HG03520 (cell line): ENCODE measurements around the gene ATMIN.

Experiments
- ATAC-seq: cut with Tn5 transposase; IDR thresholded peaks from one replicate; pipeline ENCODE4 v1.9.1; 2021; ENCODE audit warnings: mild to moderate bottlenecking, moderate library complexity; ENCODE audit not compliant: unreplicated experiment

ATMIN gene

DNA sequence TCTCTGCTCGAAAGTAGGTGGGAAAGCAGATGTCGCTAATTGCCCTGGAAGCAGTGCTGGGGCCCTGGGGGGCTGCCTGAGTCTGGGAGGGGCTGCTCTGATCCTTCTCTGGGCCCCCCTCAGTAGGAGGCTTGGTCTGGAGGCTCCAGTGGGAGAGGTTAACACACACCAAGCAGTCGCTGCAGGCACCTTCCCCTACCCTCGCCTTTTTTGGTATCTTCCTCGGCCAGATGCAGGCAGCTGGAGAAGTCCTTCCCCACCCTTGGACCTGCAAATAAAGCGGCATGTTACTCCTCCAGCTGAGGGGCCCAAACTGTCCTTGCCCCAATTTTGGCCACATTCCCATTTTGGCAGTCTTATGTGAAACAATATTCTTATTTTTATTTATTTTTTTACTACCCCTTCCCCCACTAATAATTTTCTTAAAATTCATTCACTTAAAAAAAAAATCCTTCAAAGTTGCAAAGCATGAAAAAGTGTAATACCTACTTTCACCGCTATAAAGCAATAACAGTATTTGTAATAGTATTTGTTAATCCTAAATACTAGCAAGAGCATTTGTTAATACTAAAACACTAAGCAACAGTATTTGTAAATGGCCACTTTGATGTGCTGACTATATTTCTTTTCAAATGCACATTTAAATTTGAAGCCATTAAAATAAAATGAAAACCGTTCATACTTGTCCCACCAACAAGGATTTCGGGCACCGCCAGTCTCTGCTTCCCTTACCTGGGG is 26.4 kb downstream of the ATMIN start:
- ATAC-seq: no peak

DNA sequence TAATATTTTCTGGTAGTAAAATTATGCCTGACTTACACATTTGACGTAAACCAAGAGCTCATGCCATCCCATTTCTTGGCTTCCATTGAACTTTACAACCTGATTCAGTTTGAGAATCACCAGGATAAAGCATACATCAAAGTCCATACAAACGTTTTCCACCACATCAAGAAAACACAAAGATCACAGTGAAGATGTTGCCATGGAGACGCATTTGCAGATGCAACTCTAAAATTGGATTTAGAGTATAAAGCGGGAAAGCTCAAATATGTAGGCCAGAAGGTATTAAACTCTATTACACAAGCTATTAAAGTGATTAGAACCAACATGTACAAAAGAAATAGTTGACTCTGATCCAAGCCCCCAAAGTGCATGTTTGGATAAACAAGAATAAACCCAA is 31.0 kb downstream of the ATMIN start:
- no peak for ATAC-seq

DNA sequence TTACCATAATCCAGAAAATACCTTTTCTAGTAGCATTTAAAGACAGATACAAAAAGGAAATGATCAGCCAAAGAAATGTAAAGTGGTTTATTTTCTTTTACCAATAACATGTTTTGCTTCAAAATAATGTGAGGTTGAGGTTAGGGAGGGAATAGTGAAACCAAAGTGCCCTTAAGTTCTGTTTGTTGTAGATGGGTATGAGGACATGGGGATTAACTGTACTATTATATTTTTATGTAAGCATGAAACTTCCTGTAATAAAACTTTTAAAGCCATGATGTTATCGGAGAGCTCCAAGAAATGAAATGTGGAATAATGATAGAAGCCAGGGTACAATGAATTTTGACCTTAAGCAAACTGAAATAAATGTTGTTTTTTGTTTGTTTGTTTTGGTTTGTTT is 31.5 kb downstream of the ATMIN start:
- no peak for ATAC-seq

DNA sequence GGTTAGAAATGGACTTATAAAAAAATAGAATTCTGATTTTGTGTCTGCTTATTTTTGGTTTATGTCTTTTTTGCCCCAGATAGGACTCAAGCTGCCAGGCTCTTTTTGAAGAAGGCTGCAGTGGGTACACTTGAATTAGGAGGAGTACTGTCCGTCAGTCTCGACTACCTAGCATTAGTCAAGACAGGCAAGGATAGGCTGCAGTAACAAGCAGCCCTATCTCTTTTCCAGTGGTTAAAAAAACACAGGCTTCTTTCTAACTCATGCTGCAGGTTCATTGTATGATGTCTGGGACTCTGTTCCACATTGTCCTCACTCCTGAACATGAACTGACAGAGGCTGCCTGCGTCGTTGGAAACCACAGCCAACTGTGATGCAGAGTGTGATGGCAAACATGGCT is 33.4 kb downstream of the ATMIN start:
- ATAC-seq: no peak

DNA sequence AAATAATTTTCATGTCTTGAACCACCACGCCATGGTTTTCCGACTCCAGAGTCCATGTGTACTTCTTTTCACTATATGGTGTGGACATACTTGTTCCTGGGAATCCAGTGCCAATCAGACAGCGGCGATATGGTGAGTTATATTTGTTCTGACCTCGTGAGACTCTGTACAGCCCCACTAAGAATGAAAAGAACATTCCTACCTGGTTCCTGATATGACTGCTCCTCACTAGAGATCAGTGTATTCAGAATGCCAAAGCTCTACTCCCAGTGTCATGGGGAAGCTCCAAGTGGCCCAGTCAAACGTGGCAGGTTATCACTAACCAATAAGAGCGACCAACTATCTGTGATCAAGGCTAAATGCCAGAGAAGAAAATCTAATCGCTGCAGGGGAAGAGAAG is 35.3 kb downstream of the ATMIN start:
- no peak for ATAC-seq

DNA sequence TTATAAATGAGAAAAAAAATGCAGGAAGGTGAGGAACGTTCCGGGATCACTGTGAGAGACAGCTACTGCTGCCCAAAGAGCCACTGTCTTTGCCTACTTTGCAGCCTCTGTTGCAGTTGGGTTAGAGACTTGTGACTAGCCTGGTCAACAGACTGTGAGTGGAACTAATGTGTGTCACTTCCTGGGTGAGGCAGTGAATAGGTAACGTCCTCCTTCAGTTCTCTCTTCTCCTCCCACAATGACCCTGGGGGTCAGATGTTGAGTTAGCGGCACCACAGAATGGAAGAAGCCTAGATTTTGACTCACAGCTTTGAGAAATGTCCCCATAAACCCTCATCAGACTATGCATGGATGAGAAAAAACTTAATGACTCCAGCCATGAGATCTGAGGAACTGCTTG is 36.2 kb downstream of the ATMIN start:
- ATAC-seq: no peak

DNA sequence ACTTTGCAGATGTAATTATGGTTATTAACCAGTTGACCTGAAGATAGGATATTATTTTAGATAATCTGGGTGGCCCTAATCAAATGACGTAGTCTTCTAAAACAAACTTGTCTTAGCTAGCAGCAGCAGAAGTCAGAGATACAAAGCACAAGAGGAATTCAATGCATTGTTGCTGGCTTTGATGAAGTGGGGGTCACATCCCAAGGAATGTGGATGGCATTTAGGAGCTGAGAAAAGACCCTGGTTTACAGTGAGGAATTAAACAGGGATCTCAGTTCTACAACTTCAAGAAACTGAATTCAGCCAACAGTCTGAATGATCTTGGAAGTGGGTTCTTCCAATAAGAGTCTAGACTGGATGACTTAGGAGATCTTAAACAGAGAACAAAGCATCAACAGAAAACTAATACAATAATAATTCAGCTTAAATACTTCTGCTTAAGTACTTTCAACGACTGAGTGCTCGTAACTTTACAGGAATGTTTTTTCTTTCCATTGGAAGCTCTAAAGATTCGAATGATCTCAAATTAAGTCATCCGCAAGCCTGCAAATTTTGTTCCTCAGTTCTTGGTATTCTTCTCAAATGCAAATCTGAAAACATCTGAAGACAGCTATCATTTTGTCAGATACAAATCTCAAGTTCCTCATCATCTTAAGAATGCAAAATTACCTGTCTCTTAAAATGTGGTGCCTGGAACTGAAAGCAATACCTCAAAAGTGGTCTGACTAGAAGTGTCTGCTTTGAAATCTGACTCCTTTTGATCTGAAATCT is 38.1 kb downstream of the ATMIN start:
- no peak for ATAC-seq

DNA sequence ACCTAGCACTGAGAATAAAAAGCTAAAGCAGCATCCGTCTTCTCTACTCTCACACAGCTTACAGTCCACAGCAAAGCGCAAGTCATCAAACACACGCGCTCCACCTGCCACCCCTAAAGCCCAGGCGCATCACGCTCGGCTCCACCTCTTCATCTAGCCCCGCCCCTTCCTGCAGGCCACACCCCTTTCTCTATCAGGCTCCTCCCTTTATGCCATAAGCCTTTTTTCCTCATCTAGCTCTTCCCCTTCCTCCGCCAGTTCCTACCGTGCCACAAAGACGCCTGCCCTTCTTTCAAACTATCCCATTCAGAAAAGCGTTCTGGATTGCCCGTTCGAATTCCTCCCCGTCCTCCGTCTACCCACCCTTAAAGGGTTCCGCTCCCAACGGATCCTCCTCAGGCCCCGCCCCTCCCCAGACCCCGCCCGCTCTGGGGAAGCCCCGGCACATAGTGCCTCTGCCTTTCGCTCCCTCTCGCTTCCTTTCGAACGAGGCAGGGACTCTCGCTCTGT is 41.0 kb downstream of the ATMIN start:
- ATAC-seq: peak; percentile 71

DNA sequence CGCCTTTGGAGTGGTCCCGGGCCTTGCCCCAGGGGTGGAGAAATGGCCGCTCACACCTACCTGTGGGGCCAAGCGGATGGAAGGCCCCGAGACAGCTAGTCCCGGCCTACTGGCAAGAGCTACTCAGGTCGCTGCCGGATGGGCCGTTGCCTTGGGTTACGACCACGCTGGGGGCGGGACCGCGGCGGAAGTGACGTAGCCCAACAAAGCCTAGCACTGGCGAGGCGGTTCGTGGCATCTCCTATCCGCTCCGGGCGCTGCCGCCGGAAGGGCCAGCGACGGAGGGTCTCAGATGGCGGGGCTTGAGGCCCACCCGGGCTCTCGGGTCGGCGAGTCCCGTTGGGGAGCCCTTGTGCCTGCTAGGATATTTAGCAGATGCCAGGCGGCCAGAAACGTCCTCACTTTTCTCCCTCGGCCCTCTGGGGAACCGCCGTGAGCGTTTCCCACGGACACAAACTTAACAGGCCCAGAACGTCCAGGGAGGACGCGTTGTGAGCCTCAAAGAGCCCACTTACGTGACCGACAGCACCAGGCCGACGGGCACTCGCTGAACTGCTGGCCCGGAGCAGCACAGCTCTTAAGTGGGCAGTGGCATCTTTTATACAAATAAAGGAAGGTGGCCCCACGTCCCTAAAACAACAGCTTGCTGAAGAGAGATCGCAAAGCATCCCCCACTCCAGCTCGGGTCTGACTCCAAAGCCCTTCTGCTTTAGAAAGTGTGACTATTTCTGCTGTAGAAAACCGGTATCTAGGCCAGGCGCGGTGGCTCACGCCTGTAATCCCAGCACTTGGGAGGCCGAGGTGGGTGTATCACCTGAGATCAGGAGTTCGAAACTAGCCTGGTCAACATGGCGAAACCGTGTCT is 41.7 kb downstream of the ATMIN start, which contains the start of gene C16orf46:
Gene C16orf46, minus strand, starts transcription at position 163 of the 865 bp plus-strand sequence. CDS start 13,283 bp downstream, outside the sequence.
- peak; percentile 95 for ATAC-seq

DNA sequence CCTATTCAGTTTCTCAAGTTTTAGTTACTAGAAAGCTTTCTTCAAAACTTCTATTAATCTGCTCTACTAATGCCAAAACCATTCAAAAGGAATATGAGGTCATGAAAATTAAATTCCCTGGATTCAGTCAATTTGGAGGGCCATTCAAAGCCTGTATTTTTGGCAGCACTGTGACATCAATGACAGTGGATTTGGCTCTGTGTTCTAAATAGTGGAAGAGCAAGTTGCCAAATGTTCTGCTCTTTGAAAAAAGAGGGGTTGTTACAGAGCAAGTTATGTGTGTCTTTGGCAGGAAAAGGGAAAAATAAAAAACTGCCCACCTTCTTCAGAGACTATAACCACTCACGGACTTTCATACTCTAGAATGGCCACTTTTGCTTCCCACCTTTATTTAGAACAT is 44.6 kb downstream of the ATMIN start:
- ATAC-seq: no peak

DNA sequence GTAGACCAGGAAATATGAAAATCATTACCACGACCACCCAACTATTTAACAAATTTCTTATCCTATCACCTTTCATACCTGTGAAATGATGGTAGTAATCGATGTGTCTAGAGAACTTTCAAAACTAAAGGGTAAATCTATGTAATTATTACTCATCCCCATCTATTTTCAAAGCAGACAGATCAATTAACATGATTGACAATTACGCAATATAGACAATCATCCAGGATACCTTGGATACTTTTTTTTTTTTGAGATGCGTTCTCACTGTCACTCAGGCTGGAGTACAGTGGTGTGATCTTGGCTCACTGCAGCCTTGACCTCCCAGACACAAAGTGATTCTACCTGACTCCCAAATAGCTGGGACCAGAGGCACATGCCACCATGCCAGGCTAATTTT is 45.4 kb downstream of the ATMIN start:
- ATAC-seq: no peak

DNA sequence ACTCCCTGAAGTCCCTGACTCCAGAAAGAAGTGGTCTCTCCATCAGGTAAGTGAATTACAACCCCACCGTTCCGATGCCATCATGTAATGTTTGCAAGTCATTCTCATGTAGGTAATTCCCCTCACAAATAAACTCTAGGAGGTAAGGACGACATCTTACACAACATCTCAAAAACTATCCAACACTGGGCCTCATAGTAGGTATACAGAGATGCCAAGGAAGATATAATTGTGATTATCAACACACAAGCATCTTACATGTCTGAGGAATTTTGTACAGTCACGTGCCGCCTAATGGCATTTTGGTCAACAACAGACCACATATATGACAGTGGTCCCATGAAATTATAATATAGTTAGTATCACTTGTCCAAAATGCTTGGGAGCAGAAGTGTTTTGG is 53.2 kb downstream of the ATMIN start:
- no peak for ATAC-seq

DNA sequence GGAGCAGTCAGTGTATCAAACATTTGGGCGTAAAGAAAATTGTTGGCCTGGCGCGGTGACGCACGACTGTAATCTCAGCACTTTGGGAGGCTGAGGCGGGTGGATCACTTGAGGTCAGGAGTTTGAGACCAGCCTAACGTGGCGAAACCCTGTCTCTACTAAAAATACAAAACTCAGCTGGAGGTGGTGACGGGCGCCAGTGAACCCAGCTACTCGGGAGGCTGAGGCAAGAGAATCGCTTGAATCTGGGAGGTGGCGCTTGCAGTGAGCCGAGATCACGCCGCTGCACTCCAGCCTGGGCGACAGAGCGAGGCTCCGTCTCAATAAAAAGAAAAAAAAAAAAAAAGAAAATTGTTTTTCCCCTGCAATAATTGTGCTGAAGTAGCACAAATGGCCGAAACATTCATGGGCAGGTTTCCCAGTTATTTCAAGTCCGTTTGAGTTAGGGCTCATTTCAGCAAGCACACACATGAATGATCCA is 59.2 kb downstream of the ATMIN start:
- no peak for ATAC-seq

DNA sequence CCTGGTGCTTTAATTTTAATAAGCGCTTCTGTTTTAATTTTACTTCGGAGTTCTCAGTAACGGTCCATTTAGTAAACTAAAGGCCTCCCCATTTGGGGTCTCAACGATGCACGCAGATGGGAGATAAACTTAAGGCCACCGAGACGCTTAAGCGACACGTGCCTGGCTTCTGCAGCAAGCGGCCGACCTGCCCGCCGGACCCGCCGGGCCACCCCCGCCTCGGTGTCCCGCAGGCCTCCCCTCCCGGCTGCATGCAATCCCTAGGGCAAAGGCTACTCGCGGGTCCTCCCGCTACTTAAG is 60.0 kb downstream of the ATMIN start:
- ATAC-seq: no peak

DNA sequence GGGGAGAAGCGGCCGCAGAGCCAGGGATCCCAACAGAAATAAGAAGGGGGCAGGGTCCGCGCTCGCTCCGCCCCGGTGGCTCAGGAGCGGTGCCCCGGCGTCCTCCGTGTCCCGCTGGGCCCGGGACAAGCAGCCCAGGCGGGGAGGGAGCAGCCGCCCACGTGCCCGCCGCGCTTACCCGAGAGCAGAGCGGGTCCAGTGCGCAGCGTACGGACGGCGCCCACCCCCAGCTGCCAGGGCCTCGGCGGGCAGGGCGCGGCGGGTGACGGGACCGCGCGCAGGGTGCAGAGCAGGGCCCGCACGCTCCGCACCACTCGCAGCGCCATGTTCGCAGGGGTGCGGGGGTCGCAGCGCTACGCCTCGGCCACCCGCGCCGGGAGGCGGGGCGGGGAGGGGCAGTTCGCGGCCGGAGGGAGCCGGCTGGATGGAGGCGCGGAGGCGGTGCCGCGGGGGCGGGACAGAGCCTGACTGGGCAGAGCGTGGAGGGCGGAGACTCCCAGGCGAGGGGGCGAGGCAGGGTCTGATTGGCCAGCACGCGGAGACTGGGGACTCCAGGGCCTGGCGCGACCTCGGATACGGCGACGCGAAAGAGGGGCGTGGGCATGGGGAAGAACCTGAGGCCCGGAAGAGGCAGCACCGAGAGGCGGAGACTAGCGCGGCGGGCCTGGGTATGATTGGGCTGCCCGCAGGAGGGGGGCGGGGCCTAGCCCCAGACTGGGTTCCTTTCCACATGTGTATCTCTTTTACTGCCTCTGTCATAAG is 60.5 kb downstream of the ATMIN start, which contains the start of gene GCSH:
Gene GCSH, minus strand, starts transcription at position 443 of the 762 bp plus-strand sequence. Its CDS starts 117 bp downstream, at position 326.
- ATAC-seq: peak; percentile 97

DNA sequence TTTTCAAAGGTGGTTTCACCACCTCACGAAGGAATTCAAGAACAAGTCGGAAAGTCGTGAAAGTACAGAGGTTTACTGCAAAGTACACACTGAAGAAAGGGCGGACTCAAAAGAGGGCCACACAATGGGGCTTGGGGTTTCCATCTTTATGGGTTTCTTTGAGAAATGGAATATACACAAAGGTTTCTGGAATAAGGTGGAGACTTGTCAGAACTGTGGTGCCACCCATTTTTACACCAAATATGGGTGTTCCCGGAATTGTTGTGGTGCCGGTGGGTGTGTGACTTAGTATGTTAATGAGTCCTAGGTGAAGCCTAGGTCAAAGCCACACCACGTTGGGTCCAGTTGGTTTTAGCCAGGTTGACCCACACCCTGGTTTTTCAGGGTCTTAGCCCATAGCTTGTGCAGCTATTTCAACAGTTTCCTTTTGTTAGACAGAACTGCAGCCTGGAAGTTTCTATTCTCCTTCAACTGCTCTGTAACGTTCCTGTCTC is 61.1 kb downstream of the ATMIN start:
- ATAC-seq: no peak
